Putamen (tissue), 1 donor: ENCODE data around the gene GPRASP3.

Experiments
- DNase-seq: peaks from one replicate; pipeline ENCODE4 v3.0.0-alpha.2; 2016; ENCODE audit warnings: low spot score

Gene GPRASP3

GRCh38 chrX:102745857-102746584 lies 25.5 kb downstream of the GPRASP3 start:
- DNase-seq, result no peak

GRCh38 chrX:102765217-102765616 lies 44.7 kb downstream of the GPRASP3 start:
- no peak for DNase-seq

- DNase-seq, result no peak
These were observed 45.3 kb downstream of the GPRASP3 start for GRCh38 chrX:102765809-102766208.

GRCh38 chrX:102767287-102767686 lies 46.7 kb downstream of the GPRASP3 start:
- DNase-seq, result no peak

- peak; percentile 74 for DNase-seq
These were observed 48.6 kb downstream of the GPRASP3 start for GRCh38 chrX:102768987-102769761.
